Islet of Langerhans (tissue), 1 donor: Measurements from ENCODE around the gene CBLB.

Source experiments
- FAIRE-seq: peaks from one replicate; lab custom pipeline; 2011; peaks lifted over from hg19 to GRCh38; lab: Jason Lieb, UNC

Gene CBLB

GRCh38 chr3:105686278-105686897, 182.4 kb downstream of the CBLB start:
- peak; percentile 92 for FAIRE-seq

GRCh38 chr3:105679951-105680350, 188.9 kb downstream of the CBLB start:
- FAIRE-seq, result no peak

GRCh38 chr3:105678017-105678416, 190.8 kb downstream of the CBLB start:
- FAIRE-seq, result no peak

- no peak for FAIRE-seq
These were observed 192.1 kb downstream of the CBLB start for GRCh38 chr3:105676621-105677300.

- FAIRE-seq, result no peak
These were observed 194.3 kb downstream of the CBLB start for GRCh38 chr3:105674437-105675065.

GRCh38 chr3:105672996-105673395, 195.8 kb downstream of the CBLB start:
- no peak for FAIRE-seq

GRCh38 chr3:105662306-105662705, 206.5 kb downstream of the CBLB start:
- FAIRE-seq, result no peak

GRCh38 chr3:105661461-105661860, 207.4 kb downstream of the CBLB start:
- no peak for FAIRE-seq

- no peak for FAIRE-seq
These were observed 211.9 kb downstream of the CBLB start for GRCh38 chr3:105656651-105657504.

- no peak for FAIRE-seq
These were observed 214.9 kb downstream of the CBLB start for GRCh38 chr3:105653868-105654267.

- no peak for FAIRE-seq
These were observed 215.6 kb downstream of the CBLB start for GRCh38 chr3:105653166-105653565.

GRCh38 chr3:105649480-105649879, 219.3 kb downstream of the CBLB start:
- no peak for FAIRE-seq

GRCh38 chr3:105647047-105647446, 221.8 kb downstream of the CBLB start:
- peak; percentile 79 for FAIRE-seq

- FAIRE-seq, result no peak
These were observed 229.7 kb downstream of the CBLB start for GRCh38 chr3:105639131-105639530.

GRCh38 chr3:105634708-105635107, 234.1 kb downstream of the CBLB start:
- FAIRE-seq, result no peak

GRCh38 chr3:105629718-105630117, 239.1 kb downstream of the CBLB start:
- FAIRE-seq, result no peak

GRCh38 chr3:105626739-105627138, 242.1 kb downstream of the CBLB start:
- no peak for FAIRE-seq

- FAIRE-seq, result no peak
These were observed 246.6 kb downstream of the CBLB start for GRCh38 chr3:105622169-105622568.

- FAIRE-seq, result no peak
These were observed 248.6 kb downstream of the CBLB start for GRCh38 chr3:105620236-105620635.

GRCh38 chr3:105619651-105620050, 249.2 kb downstream of the CBLB start:
- FAIRE-seq, result no peak

GRCh38 chr3:105618556-105618955, 250.3 kb downstream of the CBLB start:
- no peak for FAIRE-seq

- FAIRE-seq, result no peak
These were observed 252.3 kb downstream of the CBLB start for GRCh38 chr3:105616374-105617121.
